HEK293T (cell line): Measurements from ENCODE around the gene ARHGAP28.

Experiments
- FOXK2 ChIP-seq: fragments of 450-650 bp; IDR thresholded peaks from 2 replicates; pipeline ENCODE4 v1.6.1; 2016; ENCODE audit warnings: mild to moderate bottlenecking
- FOXM1 ChIP-seq: fragments of 450-650 bp; IDR thresholded peaks from 2 replicates; pipeline ENCODE4 v1.6.1; 2017; ENCODE audit warnings: mild to moderate bottlenecking, borderline replicate concordance
- HDGF ChIP-seq: fragments of 450-650 bp; IDR thresholded peaks from 2 replicates; pipeline ENCODE4 v1.6.1; 2017; ENCODE audit warnings: antibody characterized with exemption, borderline replicate concordance
- L3MBTL2 ChIP-seq: fragments of 450-650 bp; conservative IDR thresholded peaks from 2 replicates; pipeline ENCODE4 v1.6.1; 2016; ENCODE audit warnings: mild to moderate bottlenecking
- SP1 ChIP-seq: fragments of 450-650 bp; IDR thresholded peaks from 2 replicates; pipeline ENCODE4 v1.6.1; 2017
- SUZ12 ChIP-seq: fragments of 450-650 bp; IDR thresholded peaks from 2 replicates; pipeline ENCODE4 v1.6.1; 2016; ENCODE audit warnings: mild to moderate bottlenecking

- TF ChIP-seq HDGF, result no peak
- TF ChIP-seq FOXM1, result no peak
- no peak for TF ChIP-seq SP1
- TF ChIP-seq SUZ12, result no peak
- no peak for TF ChIP-seq L3MBTL2
- no peak for TF ChIP-seq FOXK2
These were observed 190.8 kb downstream of the ARHGAP28 start for GRCh38 chr18:6920099-6920955.
